HUES6 (cell line): ENCODE data around the gene AGBL5.
"Not testable (repeated sequence)": the region's sequence is repeated elsewhere in the genome, so short reads cannot be mapped to it uniquely, and the experiment has no call there.

Source experiments
- H3K27ac ChIP-seq: 2 replicates; pipeline ENCODE4 v1.7.0; 2013; ENCODE audit warnings: low read depth, mild to moderate bottlenecking, low read length, inconsistent platforms
- H3K27me3 ChIP-seq: 2 replicates; pipeline ENCODE4 v1.6.1; 2013; ENCODE audit warnings: low read length; ENCODE audit not compliant: control insufficient read depth, insufficient read depth
- H3K36me3 ChIP-seq: 2 replicates; pipeline ENCODE4 v1.6.1; 2013; ENCODE audit warnings: low read length; ENCODE audit not compliant: control insufficient read depth, insufficient read depth
- H3K4me1 ChIP-seq: 2 replicates; pipeline ENCODE4 v1.6.1; 2013; ENCODE audit warnings: low read length; ENCODE audit not compliant: control insufficient read depth, insufficient read depth
- H3K4me3 ChIP-seq: 2 replicates; pipeline ENCODE4 v1.5.1; 2013; ENCODE audit warnings: low read depth, low read length
- H3K9ac ChIP-seq: one replicate; pipeline ENCODE4 v1.6.1; 2013; ENCODE audit warnings: mild to moderate bottlenecking, low read length
- H3K9me3 ChIP-seq: 2 replicates; pipeline ENCODE4 v1.6.1; 2013; ENCODE audit warnings: low read depth, low read length; ENCODE audit not compliant: control insufficient read depth, insufficient read depth

AGBL5 gene

GRCh38 chr2:27096748-27097297 lies 45.4 kb downstream of the AGBL5 start:
- Histone ChIP-seq H3K9me3 (no peaks in the 10 kb centered on the region), H3K27me3 (no peaks in the 10 kb centered on the region), H3K27ac (no peak overlapping the region), H3K4me1 (peaks cover 7% of the 10 kb centered on the region), H3K4me3 (no peak overlapping the region), H3K36me3 (no peaks in the 10 kb centered on the region), H3K9ac (no peak overlapping the region)

- Histone ChIP-seq H3K9me3 (no peaks in the 10 kb centered on the region), H3K4me1 (peaks cover 7% of the 10 kb centered on the region), H3K36me3 (no peaks in the 10 kb centered on the region), H3K4me3 (no peak overlapping the region), H3K9ac (no peak overlapping the region), H3K27ac (no peak overlapping the region), H3K27me3 (no peaks in the 10 kb centered on the region)
Observed at GRCh38 chr2:27097341-27097740, 45.9 kb downstream of the AGBL5 start.

- Histone ChIP-seq H3K27me3 (no peaks in the 10 kb centered on the region), H3K36me3 (no peaks in the 10 kb centered on the region), H3K9ac (no peak overlapping the region), H3K9me3 (no peaks in the 10 kb centered on the region), H3K4me1 (peaks cover 7% of the 10 kb centered on the region), H3K4me3 (no peak overlapping the region), H3K27ac (no peak overlapping the region)
Observed at GRCh38 chr2:27099334-27099955, 48.0 kb downstream of the AGBL5 start.

- Histone ChIP-seq H3K4me1 (peaks cover 7% of the 10 kb centered on the region), H3K36me3 (no peaks in the 10 kb centered on the region), H3K27me3 (no peaks in the 10 kb centered on the region), H3K27ac (no peak overlapping the region), H3K9me3 (no peaks in the 10 kb centered on the region), H3K4me3 (no peak overlapping the region), H3K9ac (no peak overlapping the region)
Observed at GRCh38 chr2:27100036-27100435, 48.6 kb downstream of the AGBL5 start.

- H3K27me3 ChIP-seq: no peaks in the 10 kb centered on the region
- no peaks in the 10 kb centered on the region for H3K4me1 ChIP-seq
- no peaks in the 10 kb centered on the region for H3K36me3 ChIP-seq
- H3K9ac ChIP-seq: no peak overlapping the region
- no peak overlapping the region for H3K27ac ChIP-seq
- H3K4me3 ChIP-seq: no peak overlapping the region
- H3K9me3 ChIP-seq: no peaks in the 10 kb centered on the region
Observed at GRCh38 chr2:27102329-27102728, 50.9 kb downstream of the AGBL5 start.

GRCh38 chr2:27105981-27106380 lies 54.5 kb downstream of the AGBL5 start:
- Histone ChIP-seq H3K27me3 (no peaks in the 10 kb centered on the region), H3K27ac (no peak overlapping the region), H3K4me1 (no peaks in the 10 kb centered on the region), H3K36me3 (no peaks in the 10 kb centered on the region), H3K9me3 (no peaks in the 10 kb centered on the region), H3K9ac (no peak overlapping the region), H3K4me3 (no peak overlapping the region)

GRCh38 chr2:27108221-27108620 lies 56.8 kb downstream of the AGBL5 start:
- Histone ChIP-seq H3K36me3 (no peaks in the 10 kb centered on the region), H3K27ac (no peak overlapping the region), H3K4me1 (no peaks in the 10 kb centered on the region), H3K27me3 (no peaks in the 10 kb centered on the region), H3K9ac (no peak overlapping the region), H3K9me3 (no peaks in the 10 kb centered on the region), H3K4me3 (no peak overlapping the region)

GRCh38 chr2:27109083-27109482 lies 57.6 kb downstream of the AGBL5 start:
- H3K4me3 ChIP-seq: no peak overlapping the region

GRCh38 chr2:27110603-27111352 lies 59.3 kb downstream of the AGBL5 start:
- H3K9me3 ChIP-seq, H3K4me3 ChIP-seq, H3K27ac ChIP-seq, H3K36me3 ChIP-seq, H3K27me3 ChIP-seq, H3K4me1 ChIP-seq, H3K9ac ChIP-seq: not testable (repeated sequence)

More at GRCh38 chr2:27109083-27109482, 57.6 kb downstream of the AGBL5 start:
- Histone ChIP-seq H3K9ac (no peak overlapping the region), H3K27me3 (no peaks in the 10 kb centered on the region), H3K27ac (no peak overlapping the region), H3K9me3 (no peaks in the 10 kb centered on the region), H3K36me3 (no peaks in the 10 kb centered on the region), H3K4me1 (no peaks in the 10 kb centered on the region)

GRCh38 chr2:27111392-27112078 lies 60.1 kb downstream of the AGBL5 start:
- H3K27ac ChIP-seq, H3K4me1 ChIP-seq, H3K9ac ChIP-seq, H3K4me3 ChIP-seq, H3K36me3 ChIP-seq, H3K9me3 ChIP-seq, H3K27me3 ChIP-seq: not testable (repeated sequence)

- Histone ChIP-seq H3K27me3 (peaks cover 38% of the 10 kb centered on the region), H3K9me3 (no peaks in the 10 kb centered on the region), H3K9ac (no peak overlapping the region), H3K4me3 (no peak overlapping the region), H3K27ac (no peak overlapping the region), H3K36me3 (no peaks in the 10 kb centered on the region), H3K4me1 (peaks cover 8% of the 10 kb centered on the region)
Observed at GRCh38 chr2:27115519-27115918, 64.1 kb downstream of the AGBL5 start.
